Measurements from ENCODE around the gene SNX2.

The SNX2 gene

GRCh38 chr5:122775550-122776542 lies 966 bp downstream of the SNX2 start:
- TF ChIP-seq ZBTB7A (IDR thresholded peaks at IDR 0.05; ENCODE audit: low read depth) = peak; percentile 56; the same call in 1 of the 2 replicates
- TF ChIP-seq, protein P1, sequence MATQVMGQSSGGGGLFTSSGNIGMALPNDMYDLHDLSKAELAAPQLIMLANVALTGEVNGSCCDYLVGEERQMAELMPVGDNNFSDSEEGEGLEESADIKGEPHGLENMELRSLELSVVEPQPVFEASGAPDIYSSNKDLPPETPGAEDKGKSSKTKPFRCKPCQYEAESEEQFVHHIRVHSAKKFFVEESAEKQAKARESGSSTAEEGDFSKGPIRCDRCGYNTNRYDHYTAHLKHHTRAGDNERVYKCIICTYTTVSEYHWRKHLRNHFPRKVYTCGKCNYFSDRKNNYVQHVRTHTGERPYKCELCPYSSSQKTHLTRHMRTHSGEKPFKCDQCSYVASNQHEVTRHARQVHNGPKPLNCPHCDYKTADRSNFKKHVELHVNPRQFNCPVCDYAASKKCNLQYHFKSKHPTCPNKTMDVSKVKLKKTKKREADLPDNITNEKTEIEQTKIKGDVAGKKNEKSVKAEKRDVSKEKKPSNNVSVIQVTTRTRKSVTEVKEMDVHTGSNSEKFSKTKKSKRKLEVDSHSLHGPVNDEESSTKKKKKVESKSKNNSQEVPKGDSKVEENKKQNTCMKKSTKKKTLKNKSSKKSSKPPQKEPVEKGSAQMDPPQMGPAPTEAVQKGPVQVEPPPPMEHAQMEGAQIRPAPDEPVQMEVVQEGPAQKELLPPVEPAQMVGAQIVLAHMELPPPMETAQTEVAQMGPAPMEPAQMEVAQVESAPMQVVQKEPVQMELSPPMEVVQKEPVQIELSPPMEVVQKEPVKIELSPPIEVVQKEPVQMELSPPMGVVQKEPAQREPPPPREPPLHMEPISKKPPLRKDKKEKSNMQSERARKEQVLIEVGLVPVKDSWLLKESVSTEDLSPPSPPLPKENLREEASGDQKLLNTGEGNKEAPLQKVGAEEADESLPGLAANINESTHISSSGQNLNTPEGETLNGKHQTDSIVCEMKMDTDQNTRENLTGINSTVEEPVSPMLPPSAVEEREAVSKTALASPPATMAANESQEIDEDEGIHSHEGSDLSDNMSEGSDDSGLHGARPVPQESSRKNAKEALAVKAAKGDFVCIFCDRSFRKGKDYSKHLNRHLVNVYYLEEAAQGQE (IDR thresholded peaks at IDR 0.05; ENCODE audit: low read depth) = no peak

- TF ChIP-seq USF1 (IDR thresholded peaks at IDR 0.05) = no peak
- TF ChIP-seq EP300 (IDR thresholded peaks at IDR 0.05; ENCODE audit: borderline replicate concordance) = no peak
- no peak for TF ChIP-seq TAF1 (IDR thresholded peaks at IDR 0.05; ENCODE audit: low read depth)
- TF ChIP-seq CREB1 (IDR thresholded peaks at IDR 0.05; ENCODE audit: low read depth) = no peak
- no peak for TF ChIP-seq RAD21 (IDR thresholded peaks at IDR 0.05; ENCODE audit: low read depth)
- no peak for TF ChIP-seq EGR1 (IDR thresholded peaks at IDR 0.05)
- TF ChIP-seq, protein P1 (IDR thresholded peaks at IDR 0.05; ENCODE audit: low read depth) = no peak
- TF ChIP-seq TCF12 (IDR thresholded peaks at IDR 0.05; ENCODE audit: low read depth) = no peak
Measured at GRCh38 chr5:122778157-122778556, 3.3 kb downstream of the SNX2 start.

- TF ChIP-seq NFIC (IDR thresholded peaks at IDR 0.05) (no peak), TAF1 (IDR thresholded peaks at IDR 0.05; ENCODE audit: low read depth) (no peak), EGR1 (IDR thresholded peaks at IDR 0.05) (no peak), EP300 (IDR thresholded peaks at IDR 0.05; ENCODE audit: borderline replicate concordance) (no peak), CEBPB (IDR thresholded peaks at IDR 0.05) (no peak), FOXM1 (IDR thresholded peaks at IDR 0.05; ENCODE audit: borderline replicate concordance, low read depth) (no peak), TEAD4 (IDR thresholded peaks at IDR 0.05) (no peak), ZBTB7A (IDR thresholded peaks at IDR 0.05; ENCODE audit: low read depth) (no peak), YY1 (IDR thresholded peaks at IDR 0.05; ENCODE audit: low read depth) (no peak), RAD21 (IDR thresholded peaks at IDR 0.05; ENCODE audit: low read depth) (no peak), TCF12 (IDR thresholded peaks at IDR 0.05; ENCODE audit: low read depth) (no peak), USF1 (IDR thresholded peaks at IDR 0.05) (no peak), CREB1 (IDR thresholded peaks at IDR 0.05; ENCODE audit: low read depth) (no peak)
- TF ChIP-seq, protein P2, sequence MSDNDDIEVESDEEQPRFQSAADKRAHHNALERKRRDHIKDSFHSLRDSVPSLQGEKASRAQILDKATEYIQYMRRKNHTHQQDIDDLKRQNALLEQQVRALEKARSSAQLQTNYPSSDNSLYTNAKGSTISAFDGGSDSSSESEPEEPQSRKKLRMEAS (IDR thresholded peaks at IDR 0.05) = no peak
- TF ChIP-seq, protein P1 (IDR thresholded peaks at IDR 0.05; ENCODE audit: low read depth) = no peak
Measured at GRCh38 chr5:122779451-122779850, 4.6 kb downstream of the SNX2 start.

GRCh38 chr5:122780296-122780695 lies 5.4 kb downstream of the SNX2 start:
- no peak for TF ChIP-seq YY1 (IDR thresholded peaks at IDR 0.05; ENCODE audit: low read depth)
- no peak for TF ChIP-seq NFIC (IDR thresholded peaks at IDR 0.05)
- no peak for TF ChIP-seq CEBPB (IDR thresholded peaks at IDR 0.05)
- TF ChIP-seq ZBTB7A (IDR thresholded peaks at IDR 0.05; ENCODE audit: low read depth) = no peak
- TF ChIP-seq TCF12 (IDR thresholded peaks at IDR 0.05; ENCODE audit: low read depth) = no peak
- TF ChIP-seq TEAD4 (IDR thresholded peaks at IDR 0.05) = no peak
- no peak for TF ChIP-seq RAD21 (IDR thresholded peaks at IDR 0.05; ENCODE audit: low read depth)
- no peak for TF ChIP-seq CREB1 (IDR thresholded peaks at IDR 0.05; ENCODE audit: low read depth)

All from Ishikawa (cell line).